HEK293 (cell line): Measurements from ENCODE around the gene PPIL6.

Experiments
- CTCF ChIA-PET: fragments of 350-600 bp; formaldehyde crosslinking; extraction: SDS; loops from one replicate; lab custom pipeline; 2021; ENCODE audit warnings: antibody characterized with exemption; lab: Yijun Ruan, JAX
- POLR2A ChIA-PET: fragments of 300-600 bp; formaldehyde crosslinking; extraction: SDS; loops from one replicate; lab custom pipeline; 2020; ENCODE audit warnings: antibody characterized with exemption, inconsistent platforms; lab: Yijun Ruan, JAX
- H3K27ac ChIP-seq: fragments of 200-500 bp; sonication (Bioruptor generic); 2 replicates; pipeline ENCODE4 v1.5.1; 2014; ENCODE audit warnings: low read depth, low read length, control low read depth, inconsistent platforms; ENCODE audit errors: extremely low read depth
- H3K36me3 ChIP-seq, 2 experiments: fragments of 200-500 bp in 1 of 2; sonication (Bioruptor generic) in 1 of 2; 1 replicate in 1 of 2; 2 replicates in 1 of 2; pipeline ENCODE4 v1.5.1; 2014 to 2017; ENCODE audit warnings: inconsistent platforms in 2 of 2, low read length in 2 of 2; ENCODE audit not compliant: control insufficient read depth in 2 of 2, insufficient read depth in 1 of 2
- H3K4me1 ChIP-seq: fragments of 200-500 bp; sonication (Bioruptor generic); 2 replicates; pipeline ENCODE4 v1.5.1; 2014; ENCODE audit warnings: mild to moderate bottlenecking, low read length, inconsistent platforms; ENCODE audit not compliant: control insufficient read depth, insufficient read depth
- H3K4me3 ChIP-seq: 2 replicates; pipeline ENCODE4 v1.5.1; 2011; ENCODE audit warnings: low read depth, mild to moderate bottlenecking, control low read depth, low read length, moderate library complexity
- H3K9me3 ChIP-seq: fragments of 200-500 bp; sonication (Bioruptor generic); 2 replicates; pipeline ENCODE4 v1.5.1; 2014; ENCODE audit warnings: low read depth, low read length, inconsistent platforms; ENCODE audit not compliant: control insufficient read depth, insufficient read depth
- CTCF ChIP-seq: fragments of 450-650 bp; formaldehyde crosslinking; IDR thresholded peaks from 2 replicates; pipeline ENCODE4 v1.5.1; 2016; ENCODE audit warnings: missing biosample characterization, missing genetic modification characterization
- ELK4 ChIP-seq: IDR thresholded peaks from 2 replicates; pipeline ENCODE4 v1.6.1; 2011; ENCODE audit warnings: mild to moderate bottlenecking, low read depth, low read length, borderline replicate concordance
- GLI4 ChIP-seq: fragments of 450-650 bp; formaldehyde crosslinking; IDR thresholded peaks from 2 replicates; pipeline ENCODE4 v1.5.1; 2016; ENCODE audit warnings: missing biosample characterization, missing genetic modification characterization
- GLIS1 ChIP-seq: fragments of 450-650 bp; formaldehyde crosslinking; IDR thresholded peaks from 2 replicates; pipeline ENCODE4 v1.5.1; 2016; ENCODE audit warnings: missing biosample characterization, missing genetic modification characterization
- KLF17 ChIP-seq: fragments of 450-650 bp; formaldehyde crosslinking; IDR thresholded peaks from 2 replicates; pipeline ENCODE4 v1.5.1; 2016; ENCODE audit warnings: missing biosample characterization, missing genetic modification characterization
- MEIS1 ChIP-seq: sonication (generic); formaldehyde crosslinking; IDR thresholded peaks from 2 replicates; pipeline ENCODE4 v1.8.1; 2022; ENCODE audit warnings: missing genetic modification reagents, mild to moderate bottlenecking, borderline replicate concordance
- PRDM4 ChIP-seq: fragments of 450-650 bp; formaldehyde crosslinking; IDR thresholded peaks from 2 replicates; pipeline ENCODE4 v1.5.1; 2017; ENCODE audit warnings: missing biosample characterization, missing genetic modification characterization
- PRDM6 ChIP-seq: fragments of 450-650 bp; formaldehyde crosslinking; IDR thresholded peaks from 2 replicates; pipeline ENCODE4 v1.5.1; 2017; ENCODE audit warnings: missing biosample characterization, missing genetic modification characterization
- SP2 ChIP-seq: fragments of 450-650 bp; formaldehyde crosslinking; IDR thresholded peaks from 2 replicates; pipeline ENCODE4 v1.5.1; 2016; ENCODE audit warnings: missing biosample characterization, missing genetic modification characterization
- ZBTB20 ChIP-seq: fragments of 450-650 bp; formaldehyde crosslinking; IDR thresholded peaks from 2 replicates; pipeline ENCODE4 v1.5.1; 2016; ENCODE audit warnings: missing biosample characterization, missing genetic modification characterization
- ZEB2 ChIP-seq: fragments of 450-650 bp; formaldehyde crosslinking; IDR thresholded peaks from 2 replicates; pipeline ENCODE4 v1.5.1; 2016; ENCODE audit warnings: missing biosample characterization, missing genetic modification characterization
- ZNF10 ChIP-seq: fragments of 450-650 bp; formaldehyde crosslinking; IDR thresholded peaks from 2 replicates; pipeline ENCODE4 v1.5.1; 2017; ENCODE audit warnings: missing biosample characterization, missing genetic modification characterization
- ZNF121 ChIP-seq: fragments of 450-650 bp; formaldehyde crosslinking; IDR thresholded peaks from 2 replicates; pipeline ENCODE4 v1.5.1; 2016; ENCODE audit warnings: missing biosample characterization, missing genetic modification characterization
- ZNF140 ChIP-seq: fragments of 450-650 bp; formaldehyde crosslinking; IDR thresholded peaks from 2 replicates; pipeline ENCODE4 v1.5.1; 2016; ENCODE audit warnings: missing biosample characterization, missing genetic modification characterization
- ZNF248 ChIP-seq: fragments of 450-650 bp; formaldehyde crosslinking; IDR thresholded peaks from 2 replicates; pipeline ENCODE4 v1.5.1; 2017; ENCODE audit warnings: missing biosample characterization, missing genetic modification characterization
- ZNF416 ChIP-seq: fragments of 450-650 bp; formaldehyde crosslinking; IDR thresholded peaks from 2 replicates; pipeline ENCODE4 v1.5.1; 2016; ENCODE audit warnings: missing biosample characterization, missing genetic modification characterization
- ZNF623 ChIP-seq: fragments of 450-650 bp; formaldehyde crosslinking; IDR thresholded peaks from 2 replicates; pipeline ENCODE4 v1.5.1; 2016; ENCODE audit warnings: missing biosample characterization, missing genetic modification characterization
- ZNF660 ChIP-seq: fragments of 450-650 bp; IDR thresholded peaks from 2 replicates; pipeline ENCODE4 v1.5.1; 2018; ENCODE audit warnings: missing biosample characterization, mild to moderate bottlenecking, missing genetic modification characterization
- ZNF792 ChIP-seq: fragments of 450-650 bp; formaldehyde crosslinking; IDR thresholded peaks from 2 replicates; pipeline ENCODE4 v1.5.1; 2016; ENCODE audit warnings: missing biosample characterization, missing genetic modification characterization
- ZSCAN30 ChIP-seq: fragments of 450-650 bp; IDR thresholded peaks from 2 replicates; pipeline ENCODE4 v1.5.1; 2018; ENCODE audit warnings: missing biosample characterization, mild to moderate bottlenecking, missing genetic modification characterization, moderate library complexity
- ZSCAN5A ChIP-seq: fragments of 450-650 bp; formaldehyde crosslinking; IDR thresholded peaks from 2 replicates; pipeline ENCODE4 v1.5.1; 2016; ENCODE audit warnings: missing biosample characterization, missing genetic modification characterization

The PPIL6 gene

GRCh38 chr6:109382576-109383437 lies 57.6 kb downstream of the PPIL6 start (continued):
- TF ChIP-seq ELK4 (no peak; the same call in 1 of the 2 replicates), KLF17 (tag by site-specific recombination) (peak; percentile 28; the same call in 1 of the 2 replicates), PRDM4 (no peak; the same call in 1 of the 2 replicates)

- no peaks in the 10 kb centered on the region for H3K9me3 ChIP-seq
- peaks cover 8% of the 10 kb centered on the region for H3K4me1 ChIP-seq
- peak within 1 kb of the TSS; percentile 78 for H3K4me3 ChIP-seq
- H3K36me3 ChIP-seq, result peaks cover 2 to 25% of the 10 kb centered on the region in 2 experiments; a peak in 2 of 3 replicates
- POLR2A ChIA-PET, result interaction anchor here (0.6 to 3.1 kb wide), 18 partner anchors 9 to 821 kb away, joined by 3 to 23 read pairs (median 4); partner anchors contain the start of genes FOXO3, MICAL1, PPIL6 and SESN1
- peak within 1 kb of the TSS; percentile 98 for H3K27ac ChIP-seq
- CTCF ChIA-PET, result interaction anchor here (0.5 to 5.5 kb wide), 16 partner anchors 9 to 216 kb away, joined by 3 to 89 read pairs (median 7); partner anchors contain the start of genes PPIL6 and SMPD2
- peak; percentile 87 for TF ChIP-seq GLIS1 (tag by site-specific recombination)
- peak; percentile 76 for TF ChIP-seq SP2 (tag by site-specific recombination)
- TF ChIP-seq ZNF623 (tag by site-specific recombination), result peak; percentile 3; the same call in 1 of the 2 replicates
- TF ChIP-seq KLF17 (tag by site-specific recombination), result peak; percentile 95
- no peak for TF ChIP-seq ZNF416 (tag by site-specific recombination)
- TF ChIP-seq PRDM6 (tag by site-specific recombination), result no peak
- TF ChIP-seq ZSCAN30 (tag by site-specific recombination), result peak; percentile 43; the same call in 1 of the 2 replicates
- TF ChIP-seq ZBTB20 (tag by site-specific recombination), result peak; percentile 68; the same call in 1 of the 2 replicates
- peak; percentile 62; the same call in 1 of the 2 replicates for TF ChIP-seq ZNF140 (tag by site-specific recombination)
- TF ChIP-seq ZSCAN5A (tag by site-specific recombination), result 0 out of 2 replicates have a peak, but pooled peaks have one; percentile 16
- peak; percentile 32; the same call in 1 of the 2 replicates for TF ChIP-seq ZNF660
- 0 out of 2 replicates have a peak, but pooled peaks have one; percentile 22 for TF ChIP-seq CTCF (tag by site-specific recombination)
- no peak for TF ChIP-seq ZNF792 (tag by site-specific recombination)
- TF ChIP-seq ZNF121 (tag by site-specific recombination), result peak; percentile 27; the same call in 1 of the 2 replicates
- TF ChIP-seq ZNF10, result peak; percentile 67; the same call in 1 of the 2 replicates
- TF ChIP-seq MEIS1 (CRISPR knock-in tag), result peak; percentile 72; the same call in 1 of the 2 replicates
- TF ChIP-seq ZNF248, result no peak
- peak; percentile 86; the same call in 1 of the 2 replicates for TF ChIP-seq ZEB2
- peak; percentile 89; the same call in 1 of the 2 replicates for TF ChIP-seq GLI4 (tag by site-specific recombination)
These were observed 58.5 kb downstream of the PPIL6 start, which contains the start of gene CD164 for GRCh38 chr6:109381747-109382575. Gene CD164, minus strand, starts transcription at chr6:109382467. Its CDS starts 89 bp downstream, at chr6:109382378.
